GM13977 (cell line): ENCODE results near the gene PAK2.
"Not testable (repeated sequence)": the region's sequence is repeated elsewhere in the genome, so short reads cannot be mapped to it uniquely, and the experiment has no call there.

Experiments
- DNase-seq: peaks from one replicate; pipeline ENCODE4 v3.0.0; 2012; ENCODE audit warnings: low spot score
- in situ Hi-C: fragments of 300-500 bp; cut with MboI; formaldehyde crosslinking; loops from one replicate; pipeline ENCODE4 v1.12.0; 2022; ENCODE audit warnings: low sequenced_read_pairs, low pct_unique_long_range_greater_than_20kb, mixed read lengths, inconsistent platforms; ENCODE audit not compliant: unreplicated experiment
- TF ChIP-seq, protein P1 (sequence below): IDR thresholded peaks from 2 replicates; pipeline ENCODE4 v1.5.1; 2012; ENCODE audit warnings: mild to moderate bottlenecking, control low read depth; ENCODE audit not compliant: insufficient read depth; ENCODE audit errors: extremely low read depth, missing control alignments

Gene PAK2

GRCh38 chr3:196812853-196813252 lies 73.2 kb downstream of the PAK2 start:
- in situ Hi-C loops = no loop called here
- no peak for DNase-seq
- TF ChIP-seq, protein P1, sequence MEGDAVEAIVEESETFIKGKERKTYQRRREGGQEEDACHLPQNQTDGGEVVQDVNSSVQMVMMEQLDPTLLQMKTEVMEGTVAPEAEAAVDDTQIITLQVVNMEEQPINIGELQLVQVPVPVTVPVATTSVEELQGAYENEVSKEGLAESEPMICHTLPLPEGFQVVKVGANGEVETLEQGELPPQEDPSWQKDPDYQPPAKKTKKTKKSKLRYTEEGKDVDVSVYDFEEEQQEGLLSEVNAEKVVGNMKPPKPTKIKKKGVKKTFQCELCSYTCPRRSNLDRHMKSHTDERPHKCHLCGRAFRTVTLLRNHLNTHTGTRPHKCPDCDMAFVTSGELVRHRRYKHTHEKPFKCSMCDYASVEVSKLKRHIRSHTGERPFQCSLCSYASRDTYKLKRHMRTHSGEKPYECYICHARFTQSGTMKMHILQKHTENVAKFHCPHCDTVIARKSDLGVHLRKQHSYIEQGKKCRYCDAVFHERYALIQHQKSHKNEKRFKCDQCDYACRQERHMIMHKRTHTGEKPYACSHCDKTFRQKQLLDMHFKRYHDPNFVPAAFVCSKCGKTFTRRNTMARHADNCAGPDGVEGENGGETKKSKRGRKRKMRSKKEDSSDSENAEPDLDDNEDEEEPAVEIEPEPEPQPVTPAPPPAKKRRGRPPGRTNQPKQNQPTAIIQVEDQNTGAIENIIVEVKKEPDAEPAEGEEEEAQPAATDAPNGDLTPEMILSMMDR = no peak

DNA sequence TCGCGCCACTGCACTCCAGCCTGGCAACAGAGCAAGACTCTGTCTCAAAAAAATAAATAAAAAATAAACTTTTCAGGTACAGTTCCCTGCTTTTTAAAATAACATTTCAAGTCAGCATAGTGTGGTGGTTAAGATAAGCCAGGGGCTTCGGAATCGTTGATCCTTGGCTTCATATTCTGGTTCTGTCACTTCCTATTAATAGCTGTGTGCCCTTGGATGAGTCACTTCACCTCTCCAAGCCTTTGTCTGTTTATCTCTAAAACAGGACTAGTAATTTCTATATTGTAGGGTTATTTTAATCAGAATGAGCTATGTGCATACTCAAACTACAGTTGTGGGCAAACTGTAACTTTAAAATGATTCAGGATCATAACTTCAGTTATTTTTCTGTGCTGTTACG lies 74.2 kb downstream of the PAK2 start:
- in situ Hi-C loops = no loop called here
- no peak for DNase-seq

DNA sequence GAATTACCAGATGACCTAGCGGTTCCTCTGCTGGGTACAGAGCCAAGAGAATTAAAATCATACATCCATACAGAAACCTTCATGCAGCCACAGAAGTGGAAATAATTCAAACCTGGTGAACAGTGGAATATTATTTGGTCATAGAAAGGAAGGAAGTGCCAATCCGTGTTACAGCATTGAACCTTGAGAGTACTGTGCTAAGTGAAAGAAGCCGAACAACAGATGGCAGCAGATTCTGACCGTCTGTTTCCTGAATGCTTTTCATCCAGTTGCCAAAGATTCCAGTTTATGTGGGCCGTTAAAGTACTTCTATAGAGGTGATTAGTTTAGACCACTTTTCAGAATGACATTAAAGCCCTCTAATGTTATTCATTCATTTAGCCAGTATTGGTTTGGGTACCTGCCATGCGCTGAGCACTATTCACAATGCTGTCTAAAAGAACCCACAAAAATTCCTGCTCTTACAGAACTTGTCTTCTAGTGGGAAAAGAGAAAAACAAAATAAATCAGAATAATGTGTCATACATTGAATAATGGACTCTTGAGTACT lies 82.2 kb downstream of the PAK2 start:
- in situ Hi-C loops = no loop called here
- TF ChIP-seq, protein P1 = no peak
- DNase-seq = no peak

More for the DNA sequence above, 74.2 kb downstream of the PAK2 start:
- TF ChIP-seq, protein P1 = no peak

DNA sequence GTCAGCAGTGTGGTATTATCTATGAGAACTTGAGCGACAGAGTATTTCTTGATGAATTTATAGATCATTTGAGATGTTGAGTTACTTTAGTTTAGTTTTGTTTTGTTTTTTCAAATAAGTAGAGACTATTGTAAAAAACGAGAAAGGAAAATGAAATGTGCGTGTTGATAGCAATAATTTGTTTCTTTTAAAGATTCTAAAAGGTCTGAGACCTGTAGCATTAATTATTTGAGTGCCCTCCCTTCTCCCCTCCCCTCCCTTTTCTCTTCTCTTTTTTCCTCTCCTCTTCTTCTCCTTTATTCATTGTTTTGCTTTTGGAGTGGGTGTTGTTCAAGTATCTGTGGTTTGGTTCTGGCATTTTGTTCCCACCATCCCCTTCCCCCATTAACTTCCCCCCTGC lies 90.0 kb downstream of the PAK2 start:
- in situ Hi-C loops = loop anchor here (10.0 to 25.0 kb wide), 2 partner anchors 145 to 358 kb away; no protein-coding TSS in a partner anchor
- DNase-seq = not testable (repeated sequence)

GRCh38 chr3:196835086-196835485 lies 95.4 kb downstream of the PAK2 start:
- TF ChIP-seq, protein P1 = no peak
- DNase-seq = no peak
- in situ Hi-C loops = loop anchor here (10.0 to 25.0 kb wide), 2 partner anchors 140 to 352 kb away; no protein-coding TSS in a partner anchor

- in situ Hi-C loops = loop anchor here (10.0 to 25.0 kb wide), 2 partner anchors 138 to 351 kb away; no protein-coding TSS in a partner anchor
- DNase-seq = not testable (repeated sequence)
Observed at GRCh38 chr3:196836626-196837025, 97.0 kb downstream of the PAK2 start.

- TF ChIP-seq, protein P1 = peak; percentile 88
- in situ Hi-C loops = loop anchor here (10.0 to 25.0 kb wide), 2 partner anchors 137 to 349 kb away; no protein-coding TSS in a partner anchor
- peak; percentile 83 for DNase-seq
Observed at GRCh38 chr3:196837819-196838420, 98.3 kb downstream of the PAK2 start.

- in situ Hi-C loops = loop anchor here (10.0 to 25.0 kb wide), 2 partner anchors 135 to 348 kb away; no protein-coding TSS in a partner anchor
- not testable (repeated sequence) for DNase-seq
Observed at GRCh38 chr3:196839351-196839750, 99.7 kb downstream of the PAK2 start.
